ENCODE measurements around the gene SOWAHA.
A peak's percentile ranks its signal among the peaks of the same experiment; 100 is the strongest.

SOWAHA gene

GRCh38 chr5:132808448-132808847 is 4.7 kb upstream of the SOWAHA start:
- TF ChIP-seq, protein P1, sequence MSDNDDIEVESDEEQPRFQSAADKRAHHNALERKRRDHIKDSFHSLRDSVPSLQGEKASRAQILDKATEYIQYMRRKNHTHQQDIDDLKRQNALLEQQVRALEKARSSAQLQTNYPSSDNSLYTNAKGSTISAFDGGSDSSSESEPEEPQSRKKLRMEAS (IDR thresholded peaks at IDR 0.05; ENCODE audit: low read depth, low read length) = no peak
- TF ChIP-seq, protein P2, sequence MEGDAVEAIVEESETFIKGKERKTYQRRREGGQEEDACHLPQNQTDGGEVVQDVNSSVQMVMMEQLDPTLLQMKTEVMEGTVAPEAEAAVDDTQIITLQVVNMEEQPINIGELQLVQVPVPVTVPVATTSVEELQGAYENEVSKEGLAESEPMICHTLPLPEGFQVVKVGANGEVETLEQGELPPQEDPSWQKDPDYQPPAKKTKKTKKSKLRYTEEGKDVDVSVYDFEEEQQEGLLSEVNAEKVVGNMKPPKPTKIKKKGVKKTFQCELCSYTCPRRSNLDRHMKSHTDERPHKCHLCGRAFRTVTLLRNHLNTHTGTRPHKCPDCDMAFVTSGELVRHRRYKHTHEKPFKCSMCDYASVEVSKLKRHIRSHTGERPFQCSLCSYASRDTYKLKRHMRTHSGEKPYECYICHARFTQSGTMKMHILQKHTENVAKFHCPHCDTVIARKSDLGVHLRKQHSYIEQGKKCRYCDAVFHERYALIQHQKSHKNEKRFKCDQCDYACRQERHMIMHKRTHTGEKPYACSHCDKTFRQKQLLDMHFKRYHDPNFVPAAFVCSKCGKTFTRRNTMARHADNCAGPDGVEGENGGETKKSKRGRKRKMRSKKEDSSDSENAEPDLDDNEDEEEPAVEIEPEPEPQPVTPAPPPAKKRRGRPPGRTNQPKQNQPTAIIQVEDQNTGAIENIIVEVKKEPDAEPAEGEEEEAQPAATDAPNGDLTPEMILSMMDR (IDR thresholded peaks at IDR 0.05; ENCODE audit: low read depth, low read length) = no peak
- TF ChIP-seq MYC (IDR thresholded peaks at IDR 0.05; ENCODE audit: low read depth, low read length) (no peak), POLR2A (IDR thresholded peaks at IDR 0.05; ENCODE audit: extremely low read depth, insufficient read length) (no peak)
- no peak overlapping the region for H3K4me3 ChIP-seq (ENCODE audit: low read depth, low read length)
- no peak for DNase-seq (ENCODE audit: low read depth)

GRCh38 chr5:132808866-132809265 is 4.2 kb upstream of the SOWAHA start:
- DNase-seq (ENCODE audit: low read depth) = no peak
- TF ChIP-seq, protein P2 (IDR thresholded peaks at IDR 0.05; ENCODE audit: low read depth, low read length) = no peak
- TF ChIP-seq MYC (IDR thresholded peaks at IDR 0.05; ENCODE audit: low read depth, low read length) = no peak
- no peak for TF ChIP-seq POLR2A (IDR thresholded peaks at IDR 0.05; ENCODE audit: extremely low read depth, insufficient read length)
- TF ChIP-seq, protein P1 (IDR thresholded peaks at IDR 0.05; ENCODE audit: low read depth, low read length) = no peak
- H3K4me3 ChIP-seq (ENCODE audit: low read depth, low read length) = no peak overlapping the region

DNA sequence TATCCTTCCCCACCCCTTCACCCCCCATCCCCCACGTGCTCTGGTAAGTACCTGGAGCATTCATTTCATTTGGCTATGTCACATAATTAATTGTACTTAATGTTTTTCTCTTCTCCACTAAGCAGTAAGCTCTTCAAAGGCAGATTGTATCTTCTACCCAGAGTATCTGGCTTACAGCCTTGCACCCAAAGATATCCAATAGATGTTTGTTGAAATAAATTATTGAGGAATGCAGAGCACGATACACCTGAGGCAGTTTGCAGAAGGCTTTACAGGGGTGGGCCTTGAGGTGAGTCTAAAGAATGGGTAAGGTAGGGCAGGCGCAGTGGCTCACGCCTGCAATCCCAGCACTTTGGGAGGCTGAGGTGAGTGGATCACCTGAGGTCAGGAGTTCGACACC is 2.5 kb upstream of the SOWAHA start:
- TF ChIP-seq POLR2A (IDR thresholded peaks at IDR 0.05; ENCODE audit: extremely low read depth, insufficient read length) = no peak
- TF ChIP-seq MYC (IDR thresholded peaks at IDR 0.05; ENCODE audit: low read depth, low read length) = no peak
- TF ChIP-seq, protein P1 (IDR thresholded peaks at IDR 0.05; ENCODE audit: low read depth, low read length) = no peak
- TF ChIP-seq, protein P2 (IDR thresholded peaks at IDR 0.05; ENCODE audit: low read depth, low read length) = no peak
- DNase-seq (ENCODE audit: low read depth) = no peak
- H3K4me3 ChIP-seq (ENCODE audit: low read depth, low read length) = no peak overlapping the region

GRCh38 chr5:132812123-132812765 is 858 bp upstream of the SOWAHA start:
- DNase-seq (ENCODE audit: low read depth) = no peak
- no peak overlapping the region for H3K4me3 ChIP-seq (ENCODE audit: low read depth, low read length)

DNA sequence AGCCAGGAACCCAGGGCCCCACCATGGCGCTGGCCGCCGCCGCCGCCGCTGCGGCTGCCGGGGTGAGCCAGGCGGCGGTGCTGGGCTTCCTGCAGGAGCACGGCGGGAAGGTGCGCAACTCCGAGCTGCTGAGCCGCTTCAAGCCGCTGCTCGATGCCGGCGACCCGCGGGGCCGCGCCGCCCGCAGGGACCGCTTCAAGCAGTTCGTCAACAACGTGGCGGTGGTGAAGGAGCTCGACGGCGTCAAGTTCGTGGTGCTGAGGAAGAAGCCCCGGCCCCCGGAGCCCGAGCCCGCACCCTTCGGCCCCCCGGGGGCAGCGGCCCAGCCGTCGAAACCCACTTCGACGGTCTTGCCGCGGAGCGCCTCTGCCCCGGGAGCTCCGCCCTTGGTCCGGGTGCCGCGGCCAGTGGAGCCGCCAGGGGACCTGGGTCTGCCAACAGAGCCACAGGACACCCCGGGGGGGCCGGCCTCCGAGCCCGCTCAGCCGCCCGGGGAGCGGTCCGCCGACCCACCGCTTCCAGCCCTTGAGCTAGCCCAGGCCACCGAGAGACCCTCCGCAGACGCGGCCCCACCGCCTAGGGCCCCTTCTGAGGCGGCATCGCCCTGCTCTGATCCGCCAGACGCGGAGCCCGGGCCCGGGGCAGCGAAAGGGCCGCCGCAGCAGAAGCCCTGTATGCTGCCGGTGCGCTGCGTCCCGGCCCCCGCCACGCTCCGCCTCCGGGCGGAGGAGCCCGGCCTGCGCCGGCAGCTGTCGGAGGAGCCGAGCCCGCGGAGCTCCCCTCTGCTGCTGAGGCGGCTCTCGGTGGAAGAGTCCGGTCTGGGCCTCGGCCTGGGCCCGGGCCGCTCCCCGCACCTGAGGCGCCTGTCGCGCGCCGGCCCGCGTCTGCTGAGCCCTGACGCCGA is 749 bp downstream of the SOWAHA start:
- no peak overlapping the region for H3K4me3 ChIP-seq (ENCODE audit: low read depth, low read length)
- TF ChIP-seq, protein P1 (IDR thresholded peaks at IDR 0.05; ENCODE audit: low read depth, low read length) = no peak
- TF ChIP-seq, protein P2 (IDR thresholded peaks at IDR 0.05; ENCODE audit: low read depth, low read length) = no peak
- TF ChIP-seq MYC (IDR thresholded peaks at IDR 0.05; ENCODE audit: low read depth, low read length) = no peak
- TF ChIP-seq POLR2A (IDR thresholded peaks at IDR 0.05; ENCODE audit: extremely low read depth, insufficient read length) = no peak
- DNase-seq (ENCODE audit: low read depth) = peak; percentile 68

More at GRCh38 chr5:132812123-132812765, 858 bp upstream of the SOWAHA start:
- TF ChIP-seq MYC (IDR thresholded peaks at IDR 0.05; ENCODE audit: low read depth, low read length) = no peak
- TF ChIP-seq, protein P1 (IDR thresholded peaks at IDR 0.05; ENCODE audit: low read depth, low read length) = no peak
- TF ChIP-seq POLR2A (IDR thresholded peaks at IDR 0.05; ENCODE audit: extremely low read depth, insufficient read length) = no peak
- TF ChIP-seq, protein P2 (IDR thresholded peaks at IDR 0.05; ENCODE audit: low read depth, low read length) = no peak

Measured in NB4 (cell line).